22Rv1 (cell line): ENCODE data around the gene CCDC144A.
"Not testable (repeated sequence)": the region's sequence is repeated elsewhere in the genome, so short reads cannot be mapped to it uniquely, and the experiment has no call there.

Source experiments
- H3K27ac ChIP-seq: fragments of 450-650 bp; 2 replicates; pipeline ENCODE4 v1.5.1; 2017
- ZFX ChIP-seq: fragments of 450-650 bp; IDR thresholded peaks from 2 replicates; pipeline ENCODE4 v1.6.1; 2017; ENCODE audit warnings: antibody characterized with exemption, borderline replicate concordance
- TF ChIP-seq, protein P1 (sequence below): fragments of 450-650 bp; IDR thresholded peaks from 2 replicates; pipeline ENCODE4 v1.5.1; 2017; ENCODE audit warnings: mild to moderate bottlenecking

The CCDC144A gene

GRCh38 chr17:16814439-16814838 lies 124.4 kb downstream of the CCDC144A start:
- no peak for TF ChIP-seq ZFX
- TF ChIP-seq, protein P1, sequence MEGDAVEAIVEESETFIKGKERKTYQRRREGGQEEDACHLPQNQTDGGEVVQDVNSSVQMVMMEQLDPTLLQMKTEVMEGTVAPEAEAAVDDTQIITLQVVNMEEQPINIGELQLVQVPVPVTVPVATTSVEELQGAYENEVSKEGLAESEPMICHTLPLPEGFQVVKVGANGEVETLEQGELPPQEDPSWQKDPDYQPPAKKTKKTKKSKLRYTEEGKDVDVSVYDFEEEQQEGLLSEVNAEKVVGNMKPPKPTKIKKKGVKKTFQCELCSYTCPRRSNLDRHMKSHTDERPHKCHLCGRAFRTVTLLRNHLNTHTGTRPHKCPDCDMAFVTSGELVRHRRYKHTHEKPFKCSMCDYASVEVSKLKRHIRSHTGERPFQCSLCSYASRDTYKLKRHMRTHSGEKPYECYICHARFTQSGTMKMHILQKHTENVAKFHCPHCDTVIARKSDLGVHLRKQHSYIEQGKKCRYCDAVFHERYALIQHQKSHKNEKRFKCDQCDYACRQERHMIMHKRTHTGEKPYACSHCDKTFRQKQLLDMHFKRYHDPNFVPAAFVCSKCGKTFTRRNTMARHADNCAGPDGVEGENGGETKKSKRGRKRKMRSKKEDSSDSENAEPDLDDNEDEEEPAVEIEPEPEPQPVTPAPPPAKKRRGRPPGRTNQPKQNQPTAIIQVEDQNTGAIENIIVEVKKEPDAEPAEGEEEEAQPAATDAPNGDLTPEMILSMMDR, result no peak
- no peak overlapping the region for H3K27ac ChIP-seq

GRCh38 chr17:16817201-16817600 lies 127.2 kb downstream of the CCDC144A start:
- TF ChIP-seq, protein P1, result no peak
- no peak for TF ChIP-seq ZFX
- H3K27ac ChIP-seq, result no peak overlapping the region

DNA sequence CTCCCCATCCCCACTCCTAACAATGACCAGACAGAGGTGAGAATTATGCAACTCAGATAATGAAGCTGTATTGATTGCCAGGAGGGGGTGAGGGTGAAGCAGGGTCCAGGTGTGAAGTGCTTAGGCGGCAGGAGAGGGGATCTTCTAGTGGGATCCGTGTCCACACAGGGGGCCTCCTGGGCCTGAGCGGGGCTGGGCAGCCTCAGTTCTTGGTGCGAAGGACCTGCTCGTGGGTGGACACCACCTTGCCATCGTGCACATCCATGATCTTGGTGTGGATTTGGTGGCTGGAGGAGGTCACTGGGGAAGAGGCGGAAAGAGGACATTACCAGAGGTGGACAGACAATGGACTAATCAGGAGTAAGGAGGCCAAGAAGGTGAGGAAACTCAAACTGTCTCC lies 127.9 kb downstream of the CCDC144A start:
- H3K27ac ChIP-seq, result not testable (repeated sequence)

- H3K27ac ChIP-seq, result no peak overlapping the region
- TF ChIP-seq ZFX, result no peak
- TF ChIP-seq, protein P1, result no peak
Observed at GRCh38 chr17:16818340-16818739, 128.3 kb downstream of the CCDC144A start.

DNA sequence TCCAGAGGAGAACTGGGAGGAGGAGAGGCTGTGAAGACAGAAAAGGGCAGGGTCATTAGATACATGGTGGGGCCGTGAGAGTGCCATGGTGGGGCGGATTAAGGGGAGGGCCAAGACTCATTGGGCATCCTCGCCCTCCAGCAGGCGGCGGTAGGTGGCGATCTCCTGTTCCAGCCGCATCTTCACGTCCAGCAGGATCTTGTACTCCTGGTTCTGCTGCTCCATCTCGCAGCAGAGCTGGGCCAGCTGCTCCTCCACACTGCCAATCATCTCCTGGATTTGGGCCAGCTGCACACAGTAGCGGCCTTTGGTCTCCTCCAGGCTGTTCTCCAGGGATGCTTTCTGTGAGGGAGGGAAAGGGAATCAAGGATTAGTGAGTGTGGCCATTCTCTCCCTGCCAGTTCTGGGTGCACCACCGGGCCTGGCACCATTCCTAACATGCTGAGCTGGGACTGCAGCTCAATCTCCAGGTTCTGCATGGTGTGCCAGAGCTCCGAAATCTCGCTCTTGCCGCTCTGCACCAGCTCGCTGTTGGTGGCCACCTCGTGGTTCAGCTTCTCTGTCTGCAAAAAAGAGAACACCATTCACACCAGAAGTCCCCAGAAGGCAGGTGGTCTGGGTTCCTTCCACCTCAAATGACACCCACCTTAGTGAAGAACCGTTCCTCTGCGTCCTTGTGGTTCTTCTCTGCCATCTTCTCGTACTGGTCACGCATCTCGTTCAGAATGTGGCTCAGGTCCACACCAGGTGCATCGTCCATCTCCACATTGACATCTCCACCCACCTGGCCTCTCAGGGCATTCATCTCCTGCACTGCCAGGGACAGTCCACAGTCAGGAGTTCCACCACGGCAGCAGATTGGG lies 129.0 kb downstream of the CCDC144A start:
- no peak for TF ChIP-seq ZFX
- TF ChIP-seq, protein P1, result peak; percentile 41
- no peak overlapping the region for H3K27ac ChIP-seq

DNA sequence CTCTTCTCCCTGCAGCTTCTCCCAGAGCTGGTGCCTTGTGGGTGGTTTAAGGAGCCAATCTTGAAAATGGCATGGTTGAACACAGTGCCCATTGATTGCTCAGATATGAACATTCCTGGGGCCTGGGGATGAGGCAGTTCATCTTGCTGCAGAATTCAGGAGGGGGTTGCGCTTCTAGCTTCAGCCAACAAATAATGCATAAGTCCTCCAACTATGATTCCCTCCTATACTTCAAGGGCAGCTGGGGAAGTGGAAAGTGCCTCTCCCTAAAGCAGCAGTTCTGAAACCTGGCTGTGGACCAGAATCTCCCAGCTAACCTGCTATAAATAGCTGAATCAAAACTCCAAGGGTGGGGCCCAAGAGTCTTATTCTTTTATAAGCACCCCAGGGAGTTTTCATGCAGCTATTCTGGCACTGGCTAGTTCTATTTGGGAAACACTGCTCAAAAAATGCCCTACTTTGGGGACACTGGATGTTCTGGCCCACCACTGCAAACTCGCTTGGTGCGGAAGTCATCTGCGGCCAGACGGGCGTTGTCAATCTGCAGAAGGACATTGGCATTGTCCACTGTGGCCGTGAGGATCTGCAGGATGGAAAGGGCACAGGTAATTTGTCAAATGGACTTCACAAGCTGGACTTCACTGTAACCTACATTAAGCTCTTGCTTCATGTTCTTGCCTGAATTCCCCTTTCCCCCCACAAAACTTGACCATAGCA lies 130.3 kb downstream of the CCDC144A start:
- TF ChIP-seq ZFX, result no peak
- TF ChIP-seq, protein P1, result no peak
- H3K27ac ChIP-seq, result no peak overlapping the region

- TF ChIP-seq, protein P1, result no peak
- no peak for TF ChIP-seq ZFX
- no peak overlapping the region for H3K27ac ChIP-seq
Observed at GRCh38 chr17:16820979-16821543, 131.0 kb downstream of the CCDC144A start.

DNA sequence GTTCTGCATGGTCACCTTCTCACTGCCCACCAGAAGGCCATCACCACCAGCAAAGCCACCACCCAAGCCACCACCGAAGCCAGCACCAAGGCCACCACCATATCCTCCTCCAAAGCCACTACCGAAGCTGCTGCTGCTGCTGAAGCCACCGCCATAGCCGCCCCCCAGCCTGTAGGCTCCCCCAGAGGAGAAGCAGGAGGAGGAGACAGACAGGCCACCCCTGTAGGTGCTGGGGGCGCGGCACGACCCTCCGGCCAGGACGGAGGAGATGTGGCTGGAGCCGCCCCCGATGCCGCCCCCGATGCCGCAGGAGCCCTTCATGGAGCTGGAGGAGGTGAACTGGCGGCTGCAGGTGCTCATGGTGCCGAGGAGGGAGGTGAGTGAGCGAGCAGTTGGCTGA lies 132.1 kb downstream of the CCDC144A start:
- not testable (repeated sequence) for H3K27ac ChIP-seq

DNA sequence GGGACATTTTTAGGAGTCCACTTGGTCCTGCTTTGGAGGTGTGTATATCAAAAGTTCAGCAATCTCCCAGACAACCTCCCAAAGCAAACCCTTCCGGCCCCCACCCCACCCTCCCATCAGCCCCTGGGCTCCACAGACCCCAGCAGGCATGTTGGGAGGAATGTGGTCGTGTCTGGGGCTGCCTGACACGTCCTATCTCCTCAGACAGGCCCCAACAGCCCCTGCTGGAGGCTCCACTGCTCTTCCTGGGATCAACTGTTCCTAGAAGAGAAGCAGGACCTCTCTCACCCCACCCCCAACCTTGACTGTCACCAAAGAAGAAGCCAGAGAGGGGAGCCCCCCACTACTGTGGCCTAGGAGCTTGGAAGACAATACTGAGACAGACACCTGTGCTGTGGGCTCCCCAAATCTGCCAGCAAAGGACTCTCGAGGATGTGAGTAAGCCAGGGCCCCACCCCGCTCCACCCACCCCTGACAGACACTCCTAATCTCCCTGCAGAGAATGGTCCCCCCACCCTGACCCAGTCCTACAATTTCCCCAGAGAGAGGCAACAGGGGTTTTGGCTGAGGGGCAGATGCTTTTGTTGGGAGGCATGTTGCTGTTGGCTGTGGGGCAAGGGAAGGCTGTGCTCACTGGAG lies 133.8 kb downstream of the CCDC144A start:
- H3K27ac ChIP-seq, result not testable (repeated sequence)
